IPS-NIHi11 (cell line): ENCODE data around the gene BCAR1.

Experiments
- DNase-seq: peaks from one replicate; pipeline ENCODE4 v3.0.0; 2012; ENCODE audit warnings: mixed read lengths, low spot score

BCAR1 gene

DNA sequence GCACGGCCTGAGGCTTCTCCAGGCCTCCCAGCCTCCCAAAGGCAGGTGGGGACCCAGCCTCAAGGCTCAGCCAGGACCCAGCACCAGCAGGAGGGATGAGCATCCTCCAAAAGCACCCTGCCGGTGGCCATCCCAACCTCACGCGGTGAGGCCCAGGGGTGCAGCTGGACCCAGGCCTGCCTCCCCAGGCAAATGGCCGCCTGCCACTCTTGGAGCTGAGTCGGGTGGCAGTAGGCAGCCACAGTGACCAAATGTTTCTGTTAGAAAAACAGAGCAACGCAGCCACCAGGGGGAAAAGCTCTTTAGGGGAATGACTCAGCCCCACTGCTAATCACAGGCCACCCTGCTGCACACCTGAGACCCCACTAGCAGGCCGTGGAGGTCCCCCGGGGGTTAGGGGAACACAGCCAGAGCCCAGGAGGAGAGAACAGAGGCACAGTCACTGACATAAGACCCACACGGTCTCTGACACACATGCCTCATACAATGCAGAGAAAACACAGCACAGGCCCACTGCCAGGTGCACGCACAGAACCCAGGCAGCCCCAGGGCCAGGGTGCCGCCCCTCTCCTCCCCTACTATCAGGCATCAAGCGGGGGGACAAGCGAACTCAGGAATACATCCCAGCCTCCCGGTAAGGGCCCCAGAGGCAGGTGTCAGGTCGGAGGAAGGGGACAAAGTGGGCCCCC lies 12.4 kb downstream of the BCAR1 start:
- no peak for DNase-seq

DNA sequence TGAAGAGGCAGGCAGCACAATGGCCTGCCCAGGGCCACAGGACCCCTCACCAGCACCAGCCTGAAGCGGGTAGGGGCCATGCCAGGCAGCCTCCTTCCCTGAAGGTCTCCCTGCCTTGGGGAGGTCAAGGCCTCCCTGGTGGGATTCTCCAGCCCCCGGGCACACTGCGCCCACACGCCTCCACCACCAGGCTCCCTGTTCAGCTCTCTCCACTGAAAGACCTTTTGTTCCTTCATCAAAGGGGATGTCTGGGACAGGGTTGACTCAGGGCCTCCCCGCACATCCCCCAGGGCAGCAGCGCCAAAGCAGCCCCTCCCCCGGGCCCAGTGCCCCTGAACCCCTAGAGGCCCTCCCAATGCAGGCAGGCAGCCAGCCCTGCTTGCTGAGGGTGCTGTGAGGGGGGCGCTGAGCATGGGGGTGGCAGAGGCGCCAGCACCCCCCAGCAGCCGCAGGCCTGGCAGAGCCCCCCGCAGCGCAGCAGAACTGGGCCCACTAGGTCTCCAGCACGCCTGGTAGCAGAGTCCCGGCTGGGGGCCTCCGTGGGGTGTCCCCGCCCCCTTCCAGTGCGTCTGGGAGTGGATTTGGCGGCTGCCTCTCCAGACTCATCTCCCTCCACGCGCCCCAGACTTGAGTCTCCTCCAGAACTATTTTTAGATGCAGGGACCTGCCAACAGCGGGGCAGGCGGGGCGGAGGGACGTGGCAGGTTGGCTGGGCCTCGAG lies 13.1 kb downstream of the BCAR1 start:
- peak; percentile 39 for DNase-seq

DNA sequence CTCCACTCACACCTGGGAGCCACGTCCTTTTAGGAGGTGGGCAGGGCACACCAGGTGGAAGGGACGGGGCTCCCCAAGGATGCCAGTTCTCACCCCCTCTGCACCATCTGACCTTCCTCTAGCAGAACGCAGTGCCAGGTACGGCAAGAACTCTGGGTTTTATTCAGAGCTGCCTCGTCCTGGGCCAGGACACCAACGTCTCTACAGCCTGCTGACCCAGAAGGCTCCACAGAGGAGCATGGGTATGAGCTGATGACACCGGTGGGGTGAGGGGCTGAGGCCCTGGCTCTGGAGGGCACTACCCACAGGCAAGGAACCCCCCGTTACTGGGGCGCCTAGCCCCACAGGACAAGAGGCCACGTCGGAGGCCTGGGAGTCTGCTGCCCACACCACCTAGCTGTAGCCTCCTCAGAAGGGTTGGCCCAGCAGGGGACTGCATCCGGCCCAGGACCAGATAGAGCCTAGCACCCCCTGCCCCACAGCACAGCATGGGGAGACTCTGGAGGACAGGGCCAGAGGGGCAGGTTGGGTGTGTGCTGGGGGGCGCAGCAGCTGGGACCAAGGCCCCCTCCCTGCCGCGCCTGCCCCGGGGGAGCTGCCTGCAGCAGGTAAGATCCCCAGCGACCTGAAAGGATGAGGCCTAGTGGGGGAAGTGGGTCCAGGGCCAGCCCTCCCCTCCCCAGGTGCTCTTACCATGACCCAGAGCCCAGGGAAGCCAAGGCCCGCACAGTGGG lies 13.9 kb downstream of the BCAR1 start:
- DNase-seq: no peak

- DNase-seq: no peak
These were observed 14.6 kb downstream of the BCAR1 start for GRCh38 chr16:75236736-75237397.

DNA sequence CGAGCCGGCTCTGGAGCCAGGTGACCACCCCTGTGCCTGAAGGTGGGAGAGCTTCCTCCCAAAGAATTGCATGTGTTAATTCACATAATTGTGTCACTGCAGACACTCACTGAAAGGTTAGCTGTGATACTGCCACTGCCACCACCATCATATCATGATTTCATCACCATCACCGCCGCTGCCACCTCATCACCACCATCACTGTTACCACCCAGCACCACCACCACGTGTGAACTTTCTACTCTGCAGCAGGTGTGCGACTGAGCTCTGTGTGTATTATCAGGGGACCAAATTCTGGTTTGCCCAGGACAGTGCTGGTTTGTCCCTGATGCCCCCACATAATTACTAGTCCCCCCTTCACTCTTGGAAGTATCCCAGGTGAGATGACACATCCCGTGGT lies 15.2 kb downstream of the BCAR1 start:
- DNase-seq: no peak

DNA sequence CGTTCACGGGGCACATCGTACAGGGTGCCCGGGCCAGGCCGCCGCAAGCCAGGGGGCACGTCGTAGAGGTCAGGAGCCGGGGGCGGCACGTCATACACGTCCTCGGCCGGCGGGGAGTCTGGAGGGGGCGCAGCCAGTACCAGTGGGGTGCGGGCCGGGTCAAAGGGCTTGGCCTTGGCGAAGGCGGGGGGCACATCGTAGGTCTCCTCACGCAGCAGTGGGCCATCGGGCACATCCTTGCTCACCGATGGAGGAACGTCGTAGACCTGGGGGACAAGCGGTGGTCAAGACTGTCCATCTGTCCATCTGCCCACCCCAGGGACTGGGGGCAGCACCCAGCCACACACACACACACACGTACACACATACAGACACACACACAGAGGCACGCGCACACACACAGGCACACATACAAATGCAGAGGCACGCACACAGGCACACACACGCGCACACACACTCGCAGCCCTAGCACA lies 15.7 kb downstream of the BCAR1 start:
- DNase-seq: no peak

GRCh38 chr16:75234856-75235696 lies 16.3 kb downstream of the BCAR1 start:
- DNase-seq: no peak

DNA sequence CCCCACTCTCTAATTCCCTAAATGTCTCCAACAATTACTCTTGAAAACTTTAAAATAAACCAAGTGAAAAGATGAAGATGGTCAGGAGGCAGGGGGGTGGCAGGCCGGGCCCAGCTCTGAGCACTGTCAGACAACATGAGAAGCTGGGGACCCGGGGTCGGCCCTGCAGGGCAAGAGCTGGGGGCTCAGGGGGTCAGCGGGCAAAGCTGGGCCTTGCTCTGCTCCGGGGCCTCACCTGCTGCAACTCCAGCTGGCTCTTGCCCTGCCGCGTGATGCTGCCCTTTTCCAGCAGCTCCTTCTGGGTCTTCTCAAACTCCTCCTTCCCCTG lies 17.8 kb downstream of the BCAR1 start:
- DNase-seq: no peak

DNA sequence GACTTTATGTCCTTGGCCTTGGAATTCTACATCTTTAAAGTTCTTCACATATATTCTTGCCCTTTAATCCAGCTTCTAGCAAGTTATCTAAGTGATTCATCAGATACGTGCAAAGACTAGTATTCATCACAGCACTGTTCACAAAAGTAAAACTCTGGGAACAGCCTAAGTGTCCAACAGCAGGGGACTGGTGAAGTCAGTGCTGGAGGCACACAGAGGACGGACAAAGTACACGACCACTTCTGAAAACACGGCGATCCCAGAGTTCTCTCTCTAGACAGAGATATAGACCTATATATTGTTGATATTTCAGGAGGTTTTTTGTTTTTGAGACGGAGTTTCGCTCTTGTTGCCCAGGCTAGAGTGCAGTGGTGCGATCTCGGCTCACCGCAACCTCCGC lies 19.9 kb downstream of the BCAR1 start:
- no peak for DNase-seq

- no peak for DNase-seq
These were observed 20.8 kb downstream of the BCAR1 start for GRCh38 chr16:75230471-75231110.

- no peak for DNase-seq
These were observed 22.0 kb downstream of the BCAR1 start for GRCh38 chr16:75229172-75230031.

- DNase-seq: no peak
These were observed 23.1 kb downstream of the BCAR1 start for GRCh38 chr16:75228143-75228976.

GRCh38 chr16:75227361-75228142 lies 23.9 kb downstream of the BCAR1 start:
- peak; percentile 40 for DNase-seq

DNA sequence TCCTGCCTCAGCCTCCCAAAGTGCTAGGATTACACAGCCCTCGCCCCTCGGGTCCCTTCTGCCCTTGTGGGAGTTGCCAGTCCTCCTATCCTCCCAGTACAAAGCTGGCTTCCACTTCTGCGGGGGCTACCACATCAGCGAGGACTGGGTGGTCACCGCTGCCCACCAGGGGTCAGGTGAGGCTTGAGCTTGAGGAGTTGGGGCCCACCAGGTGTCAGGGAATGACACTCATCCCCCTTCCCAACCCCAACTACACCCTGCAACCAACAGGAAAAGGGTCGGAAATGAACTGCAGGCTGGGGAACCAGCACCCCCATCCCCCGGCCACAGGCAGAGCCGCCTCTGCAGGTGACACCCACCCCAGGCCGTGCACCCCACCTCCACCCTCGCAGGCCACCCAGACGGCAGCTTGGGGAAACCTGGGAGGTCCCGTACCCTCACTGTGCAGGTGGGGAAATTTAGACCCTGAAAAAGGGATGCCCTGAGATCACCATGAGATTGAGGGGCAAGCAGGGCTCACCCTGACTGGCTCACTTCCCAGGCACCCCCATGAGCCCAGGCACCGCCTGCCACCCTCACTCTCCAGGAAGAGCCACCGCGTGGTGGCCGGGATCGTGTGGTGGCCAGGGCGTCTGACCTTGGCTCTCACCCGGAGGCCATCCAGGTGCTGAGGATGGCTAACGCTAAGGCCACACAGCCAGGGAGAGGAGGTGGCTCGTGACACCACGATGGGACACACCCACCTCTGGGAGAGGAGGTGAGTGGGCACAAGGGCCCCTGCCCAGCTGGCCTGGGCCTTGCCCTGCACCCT lies 24.7 kb downstream of the BCAR1 start:
- no peak for DNase-seq

GRCh38 chr16:75225678-75226515 lies 25.5 kb downstream of the BCAR1 start:
- DNase-seq: no peak

GRCh38 chr16:75225092-75225491 lies 26.3 kb downstream of the BCAR1 start:
- peak; percentile 45 for DNase-seq
